ENCODE results near the gene ZNF91.
A peak's percentile ranks its signal among the peaks of the same experiment; 100 is the strongest.
"Not testable (repeated sequence)": the region's sequence is repeated elsewhere in the genome, so short reads cannot be mapped to it uniquely, and the experiment has no call there.

The ZNF91 gene

GRCh38 chr19:23395041-23395721 is at the start of gene ZNF91:
Gene ZNF91 (minus strand): TSS chr19:23395471. CDS start chr19:23395354, 117 bp downstream.
- peak within 1 kb of the TSS; percentile 91 for H3K27ac ChIP-seq (ENCODE audit: low read depth, low read length)
- H3K9ac ChIP-seq (ENCODE audit: low read length), result peak within 1 kb of the TSS; percentile 99
- peaks cover 2% of the 10 kb centered on the region; the same call in 1 of the 2 replicates for H3K4me1 ChIP-seq (ENCODE audit: control insufficient read depth, insufficient read depth, low read length)
- peak within 1 kb of the TSS; percentile 98 for H3K4me3 ChIP-seq (ENCODE audit: low read depth, low read length)
- H3K27me3 ChIP-seq (ENCODE audit: control insufficient read depth, insufficient read depth, low read length), result no peaks in the 10 kb centered on the region
- H3K9me3 ChIP-seq (ENCODE audit: control insufficient read depth, insufficient read depth, low read depth, low read length), result peaks cover under 1% of the 10 kb centered on the region; the same call in 1 of the 2 replicates
- H3K36me3 ChIP-seq (ENCODE audit: control insufficient read depth, insufficient read depth, low read length), result peaks cover 27% of the 10 kb centered on the region

- H3K4me1 ChIP-seq (ENCODE audit: control insufficient read depth, insufficient read depth, low read length), result no peaks in the 10 kb centered on the region
- no peak overlapping the region for H3K4me3 ChIP-seq (ENCODE audit: low read depth, low read length)
- H3K27ac ChIP-seq (ENCODE audit: low read depth, low read length), result no peak overlapping the region
- H3K36me3 ChIP-seq (ENCODE audit: control insufficient read depth, insufficient read depth, low read length), result no peaks in the 10 kb centered on the region
- no peaks in the 10 kb centered on the region for H3K27me3 ChIP-seq (ENCODE audit: control insufficient read depth, insufficient read depth, low read length)
- peaks cover 65% of the 10 kb centered on the region for H3K9me3 ChIP-seq (ENCODE audit: control insufficient read depth, insufficient read depth, low read depth, low read length)
- no peak overlapping the region for H3K9ac ChIP-seq (ENCODE audit: low read length)
Measured at GRCh38 chr19:23440791-23441190, 45.5 kb upstream of the ZNF91 start.

GRCh38 chr19:23440207-23440606 is 44.9 kb upstream of the ZNF91 start:
- H3K4me1 ChIP-seq (ENCODE audit: control insufficient read depth, insufficient read depth, low read length), result no peaks in the 10 kb centered on the region
- peaks cover 66% of the 10 kb centered on the region for H3K9me3 ChIP-seq (ENCODE audit: control insufficient read depth, insufficient read depth, low read depth, low read length)
- H3K36me3 ChIP-seq (ENCODE audit: control insufficient read depth, insufficient read depth, low read length), result no peaks in the 10 kb centered on the region
- H3K4me3 ChIP-seq (ENCODE audit: low read depth, low read length), result no peak overlapping the region
- H3K27ac ChIP-seq (ENCODE audit: low read depth, low read length), result no peak overlapping the region
- H3K27me3 ChIP-seq (ENCODE audit: control insufficient read depth, insufficient read depth, low read length), result no peaks in the 10 kb centered on the region
- no peak overlapping the region for H3K9ac ChIP-seq (ENCODE audit: low read length)

- Histone ChIP-seq H3K4me3 (ENCODE audit: low read depth, low read length) (no peak overlapping the region), H3K27ac (ENCODE audit: low read depth, low read length) (no peak overlapping the region), H3K27me3 (ENCODE audit: control insufficient read depth, insufficient read depth, low read length) (no peaks in the 10 kb centered on the region), H3K4me1 (ENCODE audit: control insufficient read depth, insufficient read depth, low read length) (no peaks in the 10 kb centered on the region), H3K36me3 (ENCODE audit: control insufficient read depth, insufficient read depth, low read length) (no peaks in the 10 kb centered on the region), H3K9ac (ENCODE audit: low read length) (no peak overlapping the region), H3K9me3 (ENCODE audit: control insufficient read depth, insufficient read depth, low read depth, low read length) (peaks cover 66% of the 10 kb centered on the region)
Measured at GRCh38 chr19:23439623-23440022, 44.4 kb upstream of the ZNF91 start.

- Histone ChIP-seq H3K27me3 (ENCODE audit: control insufficient read depth, insufficient read depth, low read length) (no peaks in the 10 kb centered on the region), H3K9me3 (ENCODE audit: control insufficient read depth, insufficient read depth, low read depth, low read length) (peaks cover 61% of the 10 kb centered on the region), H3K4me3 (ENCODE audit: low read depth, low read length) (no peak overlapping the region)
Measured at GRCh38 chr19:23437901-23438300, 42.6 kb upstream of the ZNF91 start.

GRCh38 chr19:23436944-23437343 is 41.7 kb upstream of the ZNF91 start:
- Histone ChIP-seq H3K4me3 (ENCODE audit: low read depth, low read length) (no peak overlapping the region), H3K36me3 (ENCODE audit: control insufficient read depth, insufficient read depth, low read length) (no peaks in the 10 kb centered on the region), H3K27ac (ENCODE audit: low read depth, low read length) (no peak overlapping the region), H3K9me3 (ENCODE audit: control insufficient read depth, insufficient read depth, low read depth, low read length) (peaks cover 57% of the 10 kb centered on the region), H3K27me3 (ENCODE audit: control insufficient read depth, insufficient read depth, low read length) (no peaks in the 10 kb centered on the region), H3K9ac (ENCODE audit: low read length) (no peak overlapping the region), H3K4me1 (ENCODE audit: control insufficient read depth, insufficient read depth, low read length) (no peaks in the 10 kb centered on the region)

More at GRCh38 chr19:23437901-23438300, 42.6 kb upstream of the ZNF91 start:
- H3K9ac ChIP-seq (ENCODE audit: low read length), result no peak overlapping the region
- H3K4me1 ChIP-seq (ENCODE audit: control insufficient read depth, insufficient read depth, low read length), result no peaks in the 10 kb centered on the region
- no peak overlapping the region for H3K27ac ChIP-seq (ENCODE audit: low read depth, low read length)
- H3K36me3 ChIP-seq (ENCODE audit: control insufficient read depth, insufficient read depth, low read length), result no peaks in the 10 kb centered on the region

GRCh38 chr19:23436318-23436717 is 41.0 kb upstream of the ZNF91 start:
- H3K36me3 ChIP-seq (ENCODE audit: control insufficient read depth, insufficient read depth, low read length), result no peaks in the 10 kb centered on the region
- H3K9me3 ChIP-seq (ENCODE audit: control insufficient read depth, insufficient read depth, low read depth, low read length), result peaks cover 53% of the 10 kb centered on the region
- no peak overlapping the region for H3K27ac ChIP-seq (ENCODE audit: low read depth, low read length)
- H3K9ac ChIP-seq (ENCODE audit: low read length), result no peak overlapping the region
- H3K4me1 ChIP-seq (ENCODE audit: control insufficient read depth, insufficient read depth, low read length), result no peaks in the 10 kb centered on the region
- H3K27me3 ChIP-seq (ENCODE audit: control insufficient read depth, insufficient read depth, low read length), result no peaks in the 10 kb centered on the region
- H3K4me3 ChIP-seq (ENCODE audit: low read depth, low read length), result no peak overlapping the region

- Histone ChIP-seq H3K27ac (ENCODE audit: low read depth, low read length) (no peak overlapping the region), H3K36me3 (ENCODE audit: control insufficient read depth, insufficient read depth, low read length) (no peaks in the 10 kb centered on the region), H3K27me3 (ENCODE audit: control insufficient read depth, insufficient read depth, low read length) (no peaks in the 10 kb centered on the region), H3K4me1 (ENCODE audit: control insufficient read depth, insufficient read depth, low read length) (no peaks in the 10 kb centered on the region), H3K9me3 (ENCODE audit: control insufficient read depth, insufficient read depth, low read depth, low read length) (peaks cover 28% of the 10 kb centered on the region), H3K9ac (ENCODE audit: low read length) (no peak overlapping the region), H3K4me3 (ENCODE audit: low read depth, low read length) (no peak overlapping the region)
Measured at GRCh38 chr19:23420824-23421223, 25.6 kb upstream of the ZNF91 start.

- H3K27me3 ChIP-seq (ENCODE audit: control insufficient read depth, insufficient read depth, low read length); H3K9ac ChIP-seq (ENCODE audit: low read length); H3K27ac ChIP-seq (ENCODE audit: low read depth, low read length); H3K4me3 ChIP-seq (ENCODE audit: low read depth, low read length); H3K36me3 ChIP-seq (ENCODE audit: control insufficient read depth, insufficient read depth, low read length); H3K4me1 ChIP-seq (ENCODE audit: control insufficient read depth, insufficient read depth, low read length): not testable (repeated sequence)
- peaks cover 25% of the 10 kb centered on the region for H3K9me3 ChIP-seq (ENCODE audit: control insufficient read depth, insufficient read depth, low read depth, low read length)
Measured at GRCh38 chr19:23419261-23419660, 24.0 kb upstream of the ZNF91 start.

GRCh38 chr19:23415561-23416191 is 20.4 kb upstream of the ZNF91 start:
- Histone ChIP-seq H3K36me3 (ENCODE audit: control insufficient read depth, insufficient read depth, low read length) (no peaks in the 10 kb centered on the region; the same call in 1 of the 2 replicates), H3K27me3 (ENCODE audit: control insufficient read depth, insufficient read depth, low read length) (no peaks in the 10 kb centered on the region), H3K9ac (ENCODE audit: low read length) (peak overlapping the region; percentile 91), H3K9me3 (ENCODE audit: control insufficient read depth, insufficient read depth, low read depth, low read length) (peaks cover 15% of the 10 kb centered on the region), H3K27ac (ENCODE audit: low read depth, low read length) (peak overlapping the region; percentile 62), H3K4me3 (ENCODE audit: low read depth, low read length) (peak overlapping the region; percentile 80), H3K4me1 (ENCODE audit: control insufficient read depth, insufficient read depth, low read length) (0 out of 2 replicates have a peak, but pooled peaks cover 5% of the 10 kb centered on the region)

- Histone ChIP-seq H3K27ac (ENCODE audit: low read depth, low read length) (peak overlapping the region; percentile 62), H3K9ac (ENCODE audit: low read length) (peak overlapping the region; percentile 91), H3K4me3 (ENCODE audit: low read depth, low read length) (peak overlapping the region; percentile 80)
Measured at GRCh38 chr19:23415034-23415433, 19.8 kb upstream of the ZNF91 start.

More at GRCh38 chr19:23415034-23415433, 19.8 kb upstream of the ZNF91 start:
- H3K27me3 ChIP-seq (ENCODE audit: control insufficient read depth, insufficient read depth, low read length), result no peaks in the 10 kb centered on the region
- 0 out of 2 replicates have a peak, but pooled peaks cover 7% of the 10 kb centered on the region for H3K4me1 ChIP-seq (ENCODE audit: control insufficient read depth, insufficient read depth, low read length)
- H3K9me3 ChIP-seq (ENCODE audit: control insufficient read depth, insufficient read depth, low read depth, low read length), result peaks cover 10% of the 10 kb centered on the region
- H3K36me3 ChIP-seq (ENCODE audit: control insufficient read depth, insufficient read depth, low read length), result no peaks in the 10 kb centered on the region; the same call in 1 of the 2 replicates

Data from HUES6 (cell line).